ENCODE data around the gene LCLAT1. TPM values are rescaled to one million over a fixed set of nuclear protein-coding genes. Genes with fewer than 3 reads are reported as not detected.

LCLAT1 gene
- total RNA-seq, 2 donors from 2014 or later = 30.2 to 34.2 TPM

- no peak overlapping the region for H3K4me3 Mint-ChIP-seq
- no peak for DNase-seq
- no peak for TF ChIP-seq CTCF (conservative IDR thresholded peaks at IDR 0.05)
- Histone ChIP-seq H3K4me3 (ENCODE audit: low read length) (no peak overlapping the region), H3K9me3 (ENCODE audit: control insufficient read depth, low read length) (no peaks in the 10 kb centered on the region), H3K36me3 (ENCODE audit: control insufficient read depth, insufficient read depth, low read length) (no peaks in the 10 kb centered on the region), H3K4me1 (ENCODE audit: control insufficient read depth, insufficient read depth, low read length) (peaks cover 2% of the 10 kb centered on the region), H3K9ac (ENCODE audit: extremely low read depth, low read length, poor library complexity, severe bottlenecking) (no peak overlapping the region), H3K27ac (ENCODE audit: low read depth, low read length) (no peak overlapping the region), H3K27me3 (ENCODE audit: control insufficient read depth, insufficient read depth, low read length, poor library complexity, severe bottlenecking) (no peaks in the 10 kb centered on the region)
- WGBS, 2 experiments (ENCODE audit: insufficient coverage in 1 of 2, insufficient read length in 1 of 2) = 94 to 98% methylated on average over 2 of the region's 2 CpGs
- H3K27me3 Mint-ChIP-seq (ENCODE audit: insufficient read depth) = peaks cover 25% of the 10 kb centered on the region
- H3K9me3 Mint-ChIP-seq = no peaks in the 10 kb centered on the region
- peaks cover 35% of the 10 kb centered on the region for H3K4me1 Mint-ChIP-seq
- H3K36me3 Mint-ChIP-seq (ENCODE audit: low read depth) = no peaks in the 10 kb centered on the region
- no peak overlapping the region for H3K27ac Mint-ChIP-seq
Observed at GRCh38 chr2:30653847-30654246, 206.8 kb downstream of the LCLAT1 start.

GRCh38 chr2:30654404-30654803, 207.4 kb downstream of the LCLAT1 start:
- H3K9me3 ChIP-seq (ENCODE audit: control insufficient read depth, low read length) = no peaks in the 10 kb centered on the region
- no peaks in the 10 kb centered on the region for H3K27me3 ChIP-seq (ENCODE audit: control insufficient read depth, insufficient read depth, low read length, poor library complexity, severe bottlenecking)
- Mint-ChIP-seq H3K4me3 (no peak overlapping the region), H3K27me3 (ENCODE audit: insufficient read depth) (peaks cover 22% of the 10 kb centered on the region), H3K27ac (no peak overlapping the region), H3K9me3 (no peaks in the 10 kb centered on the region), H3K4me1 (peaks cover 35% of the 10 kb centered on the region), H3K36me3 (ENCODE audit: low read depth) (no peaks in the 10 kb centered on the region)
- 96% methylated on average over 3 of the region's 3 CpGs; no CpG with 5 or more reads in 1 of the 2 experiments for WGBS, 2 experiments (ENCODE audit: insufficient coverage in 1 of 2, insufficient read length in 1 of 2)
- no peaks in the 10 kb centered on the region for H3K36me3 ChIP-seq (ENCODE audit: control insufficient read depth, insufficient read depth, low read length)
- H3K4me3 ChIP-seq (ENCODE audit: low read length) = no peak overlapping the region
- no peak overlapping the region for H3K27ac ChIP-seq (ENCODE audit: low read depth, low read length)
- TF ChIP-seq CTCF (conservative IDR thresholded peaks at IDR 0.05) = no peak
- H3K4me1 ChIP-seq (ENCODE audit: control insufficient read depth, insufficient read depth, low read length) = peaks cover 2% of the 10 kb centered on the region
- no peak overlapping the region for H3K9ac ChIP-seq (ENCODE audit: extremely low read depth, low read length, poor library complexity, severe bottlenecking)
- DNase-seq = no peak

GRCh38 chr2:30655211-30655610, 208.2 kb downstream of the LCLAT1 start:
- no peak overlapping the region for H3K4me3 ChIP-seq (ENCODE audit: low read length)
- no peaks in the 10 kb centered on the region for H3K9me3 ChIP-seq (ENCODE audit: control insufficient read depth, low read length)
- 80 to 88% methylated on average over 1 to 6 of the region's 6 CpGs for WGBS, 2 experiments (ENCODE audit: insufficient coverage in 1 of 2, insufficient read length in 1 of 2)
- peaks cover 4% of the 10 kb centered on the region for H3K27me3 ChIP-seq (ENCODE audit: control insufficient read depth, insufficient read depth, low read length, poor library complexity, severe bottlenecking)
- no peaks in the 10 kb centered on the region for H3K36me3 ChIP-seq (ENCODE audit: control insufficient read depth, insufficient read depth, low read length)
- no peak for TF ChIP-seq CTCF (conservative IDR thresholded peaks at IDR 0.05)
- DNase-seq = no peak
- Mint-ChIP-seq H3K9me3 (no peaks in the 10 kb centered on the region), H3K4me3 (no peak overlapping the region), H3K27ac (no peak overlapping the region), H3K4me1 (peaks cover 31% of the 10 kb centered on the region), H3K36me3 (ENCODE audit: low read depth) (no peaks in the 10 kb centered on the region), H3K27me3 (ENCODE audit: insufficient read depth) (peaks cover 26% of the 10 kb centered on the region)
- H3K9ac ChIP-seq (ENCODE audit: extremely low read depth, low read length, poor library complexity, severe bottlenecking) = no peak overlapping the region
- H3K4me1 ChIP-seq (ENCODE audit: control insufficient read depth, insufficient read depth, low read length) = peaks cover 2% of the 10 kb centered on the region
- no peak overlapping the region for H3K27ac ChIP-seq (ENCODE audit: low read depth, low read length)

All from endodermal cell (in vitro differentiated cells).